ENCODE data around the gene SPATA2L. TPM values are rescaled to one million over a fixed set of nuclear protein-coding genes. Genes with fewer than 3 reads are reported as not detected.

The SPATA2L gene
- total and polyA plus RNA-seq, 2 of the 13 experiments (the other 11 are each of a cell fraction or from before 2014, with no cell fraction given), result 9.1 to 20.7 TPM

DNA sequence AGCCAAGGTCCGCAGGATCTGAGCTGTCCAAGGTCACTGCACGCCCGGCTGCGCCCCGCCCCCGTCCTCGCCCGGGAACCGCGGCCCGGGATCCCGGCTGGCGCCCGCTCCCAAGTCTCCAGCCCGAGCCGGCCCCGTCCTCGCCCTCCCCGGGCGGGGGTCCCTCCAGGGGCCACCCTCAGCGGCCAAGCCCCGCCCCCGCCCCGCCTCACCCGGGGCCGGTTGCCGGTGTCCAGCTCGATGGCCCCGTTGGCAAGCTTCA lies 19.0 kb upstream of the SPATA2L start (continued):
- no peak; the same call in 1 of the 2 replicates for TF ChIP-seq PHF8 (CRISPR knock-in tag; IDR thresholded peaks at IDR 0.05)
- no peak for TF ChIP-seq ZNF225 (CRISPR knock-in tag; IDR thresholded peaks at IDR 0.05)
- no peak for TF ChIP-seq HIVEP1 (CRISPR knock-in tag; IDR thresholded peaks at IDR 0.05)
- no peak for TF ChIP-seq ZNF556 (CRISPR knock-in tag; IDR thresholded peaks at IDR 0.05; ENCODE audit: borderline replicate concordance)
- TF ChIP-seq, protein P1, sequence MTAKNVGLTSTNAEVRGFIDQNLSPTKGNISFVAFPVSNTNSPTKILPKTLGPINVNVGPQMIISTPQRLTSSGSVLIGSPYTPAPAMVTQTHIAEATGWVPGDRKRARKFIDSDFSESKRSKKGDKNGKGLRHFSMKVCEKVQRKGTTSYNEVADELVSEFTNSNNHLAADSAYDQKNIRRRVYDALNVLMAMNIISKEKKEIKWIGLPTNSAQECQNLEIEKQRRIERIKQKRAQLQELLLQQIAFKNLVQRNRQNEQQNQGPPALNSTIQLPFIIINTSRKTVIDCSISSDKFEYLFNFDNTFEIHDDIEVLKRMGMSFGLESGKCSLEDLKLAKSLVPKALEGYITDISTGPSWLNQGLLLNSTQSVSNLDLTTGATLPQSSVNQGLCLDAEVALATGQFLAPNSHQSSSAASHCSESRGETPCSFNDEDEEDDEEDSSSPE (CRISPR knock-in tag; IDR thresholded peaks at IDR 0.05), result peak; percentile 47
- no peak for TF ChIP-seq ZNF550 (CRISPR knock-in tag; IDR thresholded peaks at IDR 0.05; ENCODE audit: borderline replicate concordance)
- no peak for TF ChIP-seq KLF9 (CRISPR knock-in tag; IDR thresholded peaks at IDR 0.05; ENCODE audit: low read depth)
- no peak for TF ChIP-seq ZBTB4 (CRISPR knock-in tag; IDR thresholded peaks at IDR 0.05; ENCODE audit: borderline replicate concordance)
- no peak for TF ChIP-seq ARNTL (CRISPR knock-in tag; IDR thresholded peaks at IDR 0.05)
- no peak for TF ChIP-seq ZNF124 (CRISPR knock-in tag; IDR thresholded peaks at IDR 0.05)
- TF ChIP-seq CREBL2 (CRISPR knock-in tag; IDR thresholded peaks at IDR 0.05; ENCODE audit: borderline replicate concordance), result 0 out of 2 replicates have a peak, but pooled peaks have one; percentile 22
- TF ChIP-seq TRIM24 (CRISPR knock-in tag; IDR thresholded peaks at IDR 0.05), result no peak
- TF ChIP-seq ISX (CRISPR knock-in tag; conservative IDR thresholded peaks at IDR 0.05), result no peak
- TF ChIP-seq ZNF446 (CRISPR knock-in tag; IDR thresholded peaks at IDR 0.05), result no peak
- no peak for TF ChIP-seq DR1 (CRISPR knock-in tag; IDR thresholded peaks at IDR 0.05)
- no peak for TF ChIP-seq BRCA1 (CRISPR knock-in tag; IDR thresholded peaks at IDR 0.05)
- TF ChIP-seq ZKSCAN5 (CRISPR knock-in tag; IDR thresholded peaks at IDR 0.05), result no peak
- TF ChIP-seq CBFB (CRISPR knock-in tag; IDR thresholded peaks at IDR 0.05), result no peak
- 0 out of 2 replicates have a peak, but pooled peaks have one; percentile 62 for TF ChIP-seq KMT2A (CRISPR knock-in tag; IDR thresholded peaks at IDR 0.05)
- TF ChIP-seq ELF1 (CRISPR knock-in tag; IDR thresholded peaks at IDR 0.05), result no peak
- TF ChIP-seq, protein P2, sequence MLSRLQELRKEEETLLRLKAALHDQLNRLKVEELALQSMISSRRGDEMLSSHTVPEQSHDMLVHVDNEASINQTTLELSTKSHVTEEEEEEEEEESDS (CRISPR knock-in tag; IDR thresholded peaks at IDR 0.05; ENCODE audit: borderline replicate concordance), result 0 out of 2 replicates have a peak, but pooled peaks have one; percentile 35
- TF ChIP-seq ZNF496 (CRISPR knock-in tag; IDR thresholded peaks at IDR 0.05; ENCODE audit: insufficient replicate concordance), result no peak
- TF ChIP-seq ZBTB14 (CRISPR knock-in tag; IDR thresholded peaks at IDR 0.05), result peak; percentile 17
- TF ChIP-seq ZNF567 (CRISPR knock-in tag; IDR thresholded peaks at IDR 0.05; ENCODE audit: borderline replicate concordance), result 0 out of 2 replicates have a peak, but pooled peaks have one; percentile 22
- TF ChIP-seq RFXANK (CRISPR knock-in tag; IDR thresholded peaks at IDR 0.05), result no peak
- TF ChIP-seq MTA1 (CRISPR knock-in tag; IDR thresholded peaks at IDR 0.05; ENCODE audit: borderline replicate concordance), result no peak
- TF ChIP-seq ZNF615 (CRISPR knock-in tag; IDR thresholded peaks at IDR 0.05; ENCODE audit: borderline replicate concordance), result 0 out of 2 replicates have a peak, but pooled peaks have one; percentile 12
- TF ChIP-seq ZNF264 (CRISPR knock-in tag; IDR thresholded peaks at IDR 0.05), result no peak
